SH-SY5Y (cell line): Measurements from ENCODE around the gene FBXL16.

Source experiments
- GATA2 ChIP-seq: IDR thresholded peaks from 2 replicates; pipeline ENCODE4 v1.6.1; 2011; ENCODE audit warnings: mild to moderate bottlenecking, low read depth, low read length
- GATA3 ChIP-seq: IDR thresholded peaks from 2 replicates; pipeline ENCODE4 v1.6.1; 2011; ENCODE audit warnings: low read depth, mild to moderate bottlenecking, low read length, moderate library complexity

Gene FBXL16

GRCh38 chr16:711548-712320, 6.1 kb upstream of the FBXL16 start:
- no peak for TF ChIP-seq GATA3
- TF ChIP-seq GATA2 = no peak

- TF ChIP-seq GATA2 (no peak), GATA3 (no peak)
Observed at GRCh38 chr16:711084-711483, 5.5 kb upstream of the FBXL16 start.

GRCh38 chr16:710500-711075, 5.0 kb upstream of the FBXL16 start:
- TF ChIP-seq GATA2 (no peak), GATA3 (no peak)

DNA sequence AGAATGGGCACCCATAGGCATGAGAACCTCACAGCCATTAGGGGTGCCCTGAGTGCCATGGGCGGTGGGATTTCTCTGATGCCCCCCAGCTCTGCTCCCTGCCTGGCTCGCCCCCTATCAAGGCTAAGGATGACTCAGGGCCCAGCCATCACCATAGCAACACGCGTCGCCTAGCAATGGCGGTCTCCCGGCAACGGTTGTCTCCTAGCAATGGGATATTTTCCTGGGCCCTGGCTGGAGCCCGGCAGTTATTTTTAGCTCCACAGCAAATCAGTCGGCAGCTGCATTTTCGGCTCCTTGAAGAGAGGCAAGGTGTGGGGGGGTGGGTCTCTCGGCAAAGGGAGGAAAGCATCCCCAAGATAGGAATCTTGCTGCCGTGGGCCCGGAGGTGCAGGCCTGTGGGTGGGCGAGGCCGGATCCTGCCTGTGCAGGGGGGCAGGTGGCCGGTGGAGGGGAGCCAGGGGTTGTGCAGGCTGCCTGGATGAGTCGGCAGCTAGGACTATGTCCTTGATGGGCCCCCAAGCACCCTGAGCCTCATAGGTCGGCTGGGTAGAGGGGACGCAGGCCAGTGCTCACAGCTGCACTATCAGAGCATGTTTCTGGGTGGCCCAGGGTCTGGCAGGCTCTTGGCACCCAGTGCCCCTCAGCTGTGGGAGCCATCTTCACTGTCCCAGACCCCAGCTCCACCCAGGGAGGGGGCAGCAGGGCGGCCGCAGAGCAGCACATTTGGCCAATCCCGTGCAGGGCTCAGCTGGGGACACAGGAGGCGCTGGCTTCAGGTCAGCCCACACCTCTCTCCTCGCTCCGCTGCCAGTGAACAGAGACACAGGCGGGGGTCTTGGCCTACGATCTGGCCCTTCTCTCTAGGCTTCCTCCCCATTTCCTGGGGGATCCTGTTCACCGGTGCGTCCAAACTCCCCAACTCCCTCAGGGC, 4.2 kb upstream of the FBXL16 start:
- no peak for TF ChIP-seq GATA3
- peak; percentile 82 for TF ChIP-seq GATA2

DNA sequence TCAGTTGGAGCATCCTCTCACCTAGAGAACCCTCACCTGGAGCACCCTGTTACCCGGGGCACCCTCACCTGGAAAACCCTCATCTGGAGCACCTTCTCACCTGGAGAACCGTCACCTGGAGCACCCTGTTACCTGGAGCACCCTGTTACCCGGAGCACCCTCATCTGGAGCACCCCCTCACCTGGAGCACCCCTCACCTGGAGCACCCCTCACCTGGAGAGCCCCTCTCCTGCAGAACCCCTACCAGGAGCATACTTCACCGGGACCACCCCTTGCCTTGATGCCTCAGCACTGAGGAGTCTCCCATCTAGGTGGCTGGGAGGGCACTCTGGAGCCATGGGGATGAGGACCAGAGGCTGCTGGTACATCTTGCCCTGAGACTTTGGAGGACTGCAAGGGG, 3.4 kb upstream of the FBXL16 start:
- TF ChIP-seq GATA3 = no peak
- TF ChIP-seq GATA2 = no peak

DNA sequence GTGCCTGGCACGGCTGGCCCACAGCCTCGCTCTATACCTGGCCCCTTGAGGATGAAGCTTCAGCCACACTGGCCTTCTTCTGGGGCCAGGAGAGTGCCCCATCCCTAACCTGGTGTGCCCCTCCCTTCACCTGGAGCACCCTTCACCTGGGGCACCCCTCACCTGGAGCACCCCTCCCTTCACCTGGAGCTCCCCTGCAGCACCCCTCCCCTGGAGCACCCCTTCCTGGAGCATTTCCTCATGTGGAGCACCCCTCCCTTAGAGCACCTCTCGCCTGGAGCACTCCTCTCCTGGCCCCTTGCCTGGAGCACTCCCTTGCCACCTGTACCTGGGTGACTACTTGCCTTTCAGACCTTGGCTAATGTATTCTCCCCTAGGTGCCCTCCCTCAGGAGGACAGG, 2.4 kb upstream of the FBXL16 start:
- TF ChIP-seq GATA3 (no peak), GATA2 (no peak)

DNA sequence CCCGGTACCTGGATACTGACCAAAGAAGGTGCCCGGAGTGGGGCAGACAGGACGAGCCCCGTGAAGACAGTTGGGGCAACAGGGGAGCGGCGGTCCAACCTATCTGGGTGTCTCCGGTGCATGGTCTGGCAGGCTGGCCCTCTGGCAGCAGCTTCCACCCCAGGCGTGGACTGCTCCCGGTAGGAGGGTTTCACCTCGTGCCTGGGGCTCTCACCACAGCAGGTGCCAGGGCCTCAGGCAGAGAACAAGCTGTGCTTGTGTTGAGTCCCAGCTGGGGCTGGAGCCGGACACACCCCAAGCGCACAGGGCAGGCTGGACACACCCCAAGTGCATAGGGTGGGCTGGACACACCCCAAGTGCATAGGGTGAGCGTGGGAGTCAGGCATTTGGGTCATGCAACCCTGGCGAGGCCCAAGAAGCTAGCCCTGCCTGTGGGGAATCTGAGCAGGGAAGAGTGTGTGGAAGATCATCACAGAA, 1.5 kb upstream of the FBXL16 start:
- TF ChIP-seq GATA2 (no peak), GATA3 (no peak)

DNA sequence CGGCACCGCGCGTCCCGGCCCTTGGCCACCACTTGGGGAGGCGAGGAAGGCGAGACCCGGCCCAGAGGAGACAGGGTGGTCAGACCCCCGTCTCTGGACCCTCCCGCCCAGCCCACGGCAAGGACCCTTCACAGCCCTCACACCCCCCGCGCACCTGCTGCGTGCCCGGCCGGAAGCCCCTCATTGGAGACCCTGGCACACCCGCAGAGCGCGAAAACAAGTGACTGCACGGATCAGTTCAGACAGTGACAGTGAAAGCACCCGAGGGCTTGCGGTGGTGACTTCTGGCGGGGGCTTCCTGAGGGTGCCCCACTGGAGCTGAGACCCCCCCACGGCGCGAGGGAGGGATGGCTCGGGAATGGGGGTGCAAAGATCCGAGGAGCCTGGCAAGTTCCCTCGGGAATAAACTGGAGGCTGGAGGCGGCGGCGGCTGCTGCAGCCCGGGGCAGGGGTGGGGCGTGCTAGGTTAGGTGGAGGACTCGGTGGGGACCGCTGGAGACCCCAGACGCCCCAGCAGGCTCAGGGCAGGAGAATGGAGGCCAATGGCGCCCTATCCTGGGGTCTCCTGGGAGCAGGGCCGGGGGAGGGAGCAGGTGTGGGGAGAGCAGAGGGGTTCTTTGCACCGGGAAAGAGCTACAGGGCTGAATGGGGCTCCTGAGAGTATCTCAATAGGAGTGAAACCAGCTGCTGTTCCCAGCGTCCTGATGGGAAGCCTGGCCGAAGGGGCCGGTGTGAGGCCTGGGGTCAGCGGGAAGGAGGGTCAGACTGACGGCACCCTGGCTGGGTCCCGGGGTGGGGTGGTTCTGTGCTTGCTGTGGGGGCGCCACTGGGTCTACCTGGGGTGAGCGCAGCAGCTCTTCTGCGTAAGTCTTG, 824 bp upstream of the FBXL16 start:
- TF ChIP-seq GATA3 (no peak), GATA2 (no peak)

GRCh38 chr16:704552-705380, 835 bp downstream of the FBXL16 start:
- TF ChIP-seq GATA2 (no peak), GATA3 (no peak)

DNA sequence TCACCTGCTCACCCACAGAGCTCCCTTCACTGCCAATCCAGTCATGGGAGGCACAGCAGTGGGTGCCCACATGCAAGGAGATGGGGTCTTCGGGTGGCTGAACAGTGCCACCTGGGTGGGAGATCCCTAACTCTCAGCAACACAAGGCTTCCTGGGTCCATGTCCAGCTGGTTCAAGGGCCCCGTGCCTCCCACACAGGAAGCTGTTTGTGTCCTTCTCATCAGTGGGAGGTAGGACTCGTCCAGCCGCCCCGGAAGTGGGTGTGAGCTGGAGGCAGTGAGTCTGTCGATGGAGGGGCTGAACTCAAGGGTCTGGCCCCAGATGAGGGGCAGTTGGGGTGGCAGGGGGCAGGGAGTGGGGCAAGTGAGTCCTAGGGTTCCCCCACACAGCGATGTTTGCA, 1.6 kb downstream of the FBXL16 start:
- TF ChIP-seq GATA2 (no peak), GATA3 (no peak)

- TF ChIP-seq GATA3 = no peak
- no peak for TF ChIP-seq GATA2
Observed at GRCh38 chr16:703406-703805, 2.2 kb downstream of the FBXL16 start.

DNA sequence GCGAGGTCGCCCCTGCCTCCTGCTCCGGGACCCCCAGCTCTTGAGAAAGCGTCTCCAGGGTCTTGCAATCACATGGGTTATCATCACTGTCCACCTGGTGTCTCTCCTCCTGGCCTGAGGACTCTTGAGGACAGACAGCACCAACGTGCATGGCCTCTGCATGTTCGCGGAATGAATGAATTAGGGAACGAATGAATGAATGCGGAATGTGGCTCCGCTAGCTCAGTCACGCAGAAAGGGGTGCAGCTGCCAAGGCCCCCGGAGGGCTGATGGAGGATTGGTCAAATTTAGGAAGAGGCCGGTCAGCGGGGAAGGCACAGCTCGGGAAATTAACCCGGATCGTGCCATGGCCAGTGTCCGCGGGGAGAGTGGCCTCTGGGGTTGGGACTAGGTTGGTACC, 3.3 kb downstream of the FBXL16 start:
- no peak for TF ChIP-seq GATA3
- TF ChIP-seq GATA2 = no peak

DNA sequence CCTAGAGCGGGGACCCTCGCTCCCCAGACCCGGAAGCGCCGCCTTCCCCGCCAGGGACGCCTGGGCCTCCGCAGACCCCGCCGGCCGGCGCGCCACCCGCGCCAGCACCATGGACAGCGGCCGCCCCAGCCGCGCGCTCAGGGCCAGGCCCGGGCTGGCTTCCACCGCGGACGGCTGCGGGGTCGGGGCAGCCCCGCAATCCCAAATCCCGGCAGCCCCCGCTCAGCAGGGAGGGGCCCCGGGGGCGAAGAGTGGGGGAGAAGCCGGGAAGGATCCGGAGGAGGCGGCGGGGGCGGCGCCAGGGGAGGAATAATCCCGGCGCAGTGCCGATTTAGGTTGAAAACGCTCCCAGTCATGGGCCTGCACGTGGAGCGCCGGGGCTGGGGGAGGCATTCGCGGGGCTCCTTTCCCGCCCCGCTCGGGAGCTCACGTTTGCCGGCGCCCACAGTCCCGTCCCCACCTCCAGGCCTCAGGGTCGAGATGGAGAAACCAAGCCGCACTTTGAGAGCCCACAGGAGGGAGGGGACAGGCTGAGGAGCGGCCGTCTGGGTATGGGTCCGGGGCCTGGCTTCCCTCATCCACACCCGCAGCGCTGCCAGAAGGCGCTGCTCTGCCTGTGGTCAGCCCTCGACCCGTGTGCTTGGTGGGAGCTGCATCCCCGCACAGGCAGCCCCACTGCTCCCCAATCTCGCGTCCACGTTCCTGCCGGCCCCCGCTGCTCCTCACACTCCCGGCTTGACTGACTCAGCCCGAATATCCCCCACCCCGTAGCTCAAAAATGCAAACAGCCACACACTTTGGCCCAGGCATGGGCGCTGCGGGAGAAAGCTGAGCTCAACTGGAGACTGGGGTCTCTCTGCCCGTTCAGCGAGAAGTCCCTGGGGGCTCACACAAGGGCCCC, 4.7 kb downstream of the FBXL16 start:
- no peak for TF ChIP-seq GATA3
- no peak for TF ChIP-seq GATA2
